Myocyte (in vitro differentiated cells): Measurements from ENCODE around the gene AP3S1. TPM values are rescaled to one million over a fixed set of nuclear protein-coding genes. Genes with fewer than 3 reads are reported as not detected.

Source experiments
- DNase-seq: peaks from one replicate; pipeline ENCODE4 v3.0.0-alpha.2; 2012; ENCODE audit warnings: low read depth
- total RNA-seq: library from RNA; depleted of rRNA; stranded (reverse); fragments of >200 nt; gene quantifications from 2 replicates; pipeline ENCODE4 v1.2.3, GENCODE V29; 2014

AP3S1 gene
- total RNA-seq, 1 donor from 2014 or later = 202 TPM

- DNase-seq = no peak
Observed at GRCh38 chr5:115936031-115936430, 94.3 kb downstream of the AP3S1 start.

- no peak for DNase-seq
Observed at GRCh38 chr5:115939059-115939458, 97.3 kb downstream of the AP3S1 start.

GRCh38 chr5:115940080-115940810 is 98.5 kb downstream of the AP3S1 start:
- no peak for DNase-seq

GRCh38 chr5:115941051-115941675 is 99.4 kb downstream of the AP3S1 start:
- peak; percentile 87 for DNase-seq

GRCh38 chr5:115944501-115944900 is 102.8 kb downstream of the AP3S1 start:
- DNase-seq = no peak

- no peak for DNase-seq
Observed at GRCh38 chr5:115946655-115947054, 104.9 kb downstream of the AP3S1 start.

GRCh38 chr5:115947260-115947659 is 105.5 kb downstream of the AP3S1 start:
- no peak for DNase-seq

GRCh38 chr5:115948091-115948534 is 106.4 kb downstream of the AP3S1 start:
- DNase-seq = peak; percentile 31

- peak; percentile 35 for DNase-seq
Observed at GRCh38 chr5:115949096-115949495, 107.4 kb downstream of the AP3S1 start.

GRCh38 chr5:115952588-115952987 is 110.9 kb downstream of the AP3S1 start:
- DNase-seq = no peak

- DNase-seq = no peak
Observed at GRCh38 chr5:115954144-115954543, 112.4 kb downstream of the AP3S1 start.

- no peak for DNase-seq
Observed at GRCh38 chr5:115956957-115957356, 115.2 kb downstream of the AP3S1 start.

GRCh38 chr5:115961381-115962238 is 119.9 kb downstream of the AP3S1 start:
- DNase-seq = peak; percentile 33

- DNase-seq = no peak
Observed at GRCh38 chr5:115962239-115962564, 120.5 kb downstream of the AP3S1 start, which contains the start of gene LVRN. LVRN (plus strand) TSS chr5:115962475; CDS start chr5:115962618, 143 bp downstream.

- no peak for DNase-seq
Observed at GRCh38 chr5:115962565-115963402, 121.0 kb downstream of the AP3S1 start.

- DNase-seq = no peak
Observed at GRCh38 chr5:115963566-115963965, 121.8 kb downstream of the AP3S1 start.

Other genes with a start within 250 kb of the AP3S1 start
- gene TICAM2, start 239.5 kb upstream of the AP3S1 start, total RNA-seq = 1.2 and 4.0 TPM in 2 replicates
- 120 and 140 TPM in 2 replicates for gene TMED7, start 215.9 kb upstream of the AP3S1 start, total RNA-seq
- gene CDO1, start 25.3 kb upstream of the AP3S1 start, total RNA-seq = 2.4 and 8.0 TPM in 2 replicates
- 65.5 and 66.7 TPM in 2 replicates for gene ATG12, start 370 bp upstream of the AP3S1 start, total RNA-seq
- gene LVRN, start 120.5 kb downstream of the AP3S1 start, total RNA-seq = 0.88 and 4.0 TPM in 2 replicates
- 0.35 and 0.47 TPM in 2 replicates for gene ARL14EPL, start 190.5 kb downstream of the AP3S1 start, total RNA-seq
- gene COMMD10, start 243.1 kb downstream of the AP3S1 start, total RNA-seq = 44.2 and 46.5 TPM in 2 replicates